Hypothalamus (tissue), 51 donors: ENCODE measurements around the gene CNOT1.

Experiments
- DNase-seq, 51 donors: peaks; one replicate each; lab custom pipeline; 2025; lab: John Stamatoyannopoulos, UW

The CNOT1 gene

DNA sequence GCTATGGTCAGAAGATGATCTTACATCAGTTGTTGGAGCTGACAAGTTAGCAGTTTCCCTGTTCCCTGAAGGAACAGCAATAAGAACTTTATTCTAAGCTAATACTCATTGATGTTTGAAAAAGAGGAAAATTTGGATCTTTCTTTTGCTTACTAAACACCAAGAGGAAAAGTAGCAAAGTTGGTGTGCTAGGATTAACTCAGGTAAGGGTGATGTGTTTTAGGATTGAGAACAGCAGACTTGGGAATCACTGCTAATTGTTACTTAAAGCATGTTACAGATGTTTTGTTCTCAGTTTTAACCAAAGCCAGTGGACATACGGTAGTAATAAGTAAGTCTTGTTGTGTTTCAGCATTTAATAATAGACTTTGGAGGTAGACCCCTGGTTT lies 110.7 kb downstream of the CNOT1 start:
- no peak for DNase-seq

GRCh38 chr16:58518083-58518979 lies 111.3 kb downstream of the CNOT1 start:
- no peak for DNase-seq

- no peak for DNase-seq
Observed at GRCh38 chr16:58516768-58517107, 112.9 kb downstream of the CNOT1 start.

GRCh38 chr16:58515871-58516767 lies 113.5 kb downstream of the CNOT1 start:
- DNase-seq, result peak in 1 of 51 donors; percentile 64

GRCh38 chr16:58515125-58515870 lies 114.3 kb downstream of the CNOT1 start, which contains the start of gene SETD6:
TSS of gene SETD6 (plus strand) at chr16:58515517. CDS start at chr16:58515538, 21 bp downstream.
- peak in 50 of 51 donors; percentile 46 to 93 (median 81) for DNase-seq

DNA sequence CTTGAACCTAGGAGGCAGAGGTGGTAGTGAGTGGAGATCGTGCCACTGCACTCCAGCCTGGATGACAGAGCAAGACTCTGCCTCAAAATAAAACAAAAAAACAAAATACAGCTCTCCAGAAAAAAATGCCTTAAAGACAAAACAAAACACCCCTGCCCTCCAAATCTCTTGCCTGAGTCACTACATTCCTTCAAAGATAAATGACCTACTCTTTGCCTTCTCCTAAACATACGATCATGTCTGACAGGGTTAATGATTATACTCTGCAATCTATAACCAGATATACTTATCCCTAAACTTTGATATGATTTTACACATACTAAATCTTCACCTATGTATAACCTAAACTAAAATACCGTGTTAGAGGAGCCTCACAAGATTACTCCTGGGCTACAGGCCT lies 115.8 kb downstream of the CNOT1 start:
- DNase-seq, result no peak

- peak in 38 of 51 donors; percentile 17 to 76 (median 50) for DNase-seq
Observed at GRCh38 chr16:58511933-58512815, 117.5 kb downstream of the CNOT1 start.

GRCh38 chr16:58510776-58511628 lies 118.6 kb downstream of the CNOT1 start:
- DNase-seq, result no peak

GRCh38 chr16:58510097-58510775 lies 119.4 kb downstream of the CNOT1 start:
- DNase-seq, result no peak

DNA sequence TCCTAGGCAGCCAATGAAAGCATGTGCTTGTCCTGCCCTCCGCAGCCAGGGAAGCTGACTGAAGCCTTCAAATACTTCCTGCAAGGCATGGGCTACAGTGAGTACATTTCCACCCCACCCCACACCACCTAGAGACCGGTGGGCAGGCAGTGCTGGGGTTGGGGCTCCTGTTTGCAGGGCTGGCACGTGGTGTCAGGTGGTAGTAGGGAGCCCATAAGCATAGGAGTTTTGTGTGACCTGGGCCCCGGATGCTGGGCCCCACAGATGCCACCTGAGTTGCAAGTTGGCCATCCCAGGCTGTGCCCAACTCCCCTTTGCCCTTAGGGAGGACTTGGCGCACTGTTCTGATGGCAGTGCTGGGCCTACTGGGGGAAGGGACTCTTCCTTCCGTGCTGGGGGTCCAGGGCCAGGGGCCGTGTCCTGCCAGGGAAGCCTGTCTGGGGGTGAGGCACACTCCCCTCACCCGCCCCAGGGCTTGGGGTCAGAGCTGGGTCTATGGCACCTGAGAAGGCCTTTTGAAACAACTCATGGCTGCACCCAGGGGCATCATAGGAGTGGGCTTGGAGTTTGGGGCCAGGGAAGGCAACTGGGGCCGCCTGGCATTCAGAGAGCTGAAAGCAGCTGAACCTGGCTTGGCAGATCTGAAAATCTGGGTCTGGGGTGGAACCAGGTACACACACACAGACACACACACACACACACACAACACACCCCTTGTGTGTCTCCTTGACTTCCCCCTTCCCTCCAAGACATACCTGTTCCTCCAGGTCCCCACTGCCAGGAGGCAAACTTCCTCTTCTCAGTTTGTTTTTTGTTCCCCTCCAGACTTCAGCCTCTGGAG lies 120.2 kb downstream of the CNOT1 start:
- DNase-seq, result no peak

- no peak for DNase-seq
Observed at GRCh38 chr16:58508671-58509251, 120.9 kb downstream of the CNOT1 start.

DNA sequence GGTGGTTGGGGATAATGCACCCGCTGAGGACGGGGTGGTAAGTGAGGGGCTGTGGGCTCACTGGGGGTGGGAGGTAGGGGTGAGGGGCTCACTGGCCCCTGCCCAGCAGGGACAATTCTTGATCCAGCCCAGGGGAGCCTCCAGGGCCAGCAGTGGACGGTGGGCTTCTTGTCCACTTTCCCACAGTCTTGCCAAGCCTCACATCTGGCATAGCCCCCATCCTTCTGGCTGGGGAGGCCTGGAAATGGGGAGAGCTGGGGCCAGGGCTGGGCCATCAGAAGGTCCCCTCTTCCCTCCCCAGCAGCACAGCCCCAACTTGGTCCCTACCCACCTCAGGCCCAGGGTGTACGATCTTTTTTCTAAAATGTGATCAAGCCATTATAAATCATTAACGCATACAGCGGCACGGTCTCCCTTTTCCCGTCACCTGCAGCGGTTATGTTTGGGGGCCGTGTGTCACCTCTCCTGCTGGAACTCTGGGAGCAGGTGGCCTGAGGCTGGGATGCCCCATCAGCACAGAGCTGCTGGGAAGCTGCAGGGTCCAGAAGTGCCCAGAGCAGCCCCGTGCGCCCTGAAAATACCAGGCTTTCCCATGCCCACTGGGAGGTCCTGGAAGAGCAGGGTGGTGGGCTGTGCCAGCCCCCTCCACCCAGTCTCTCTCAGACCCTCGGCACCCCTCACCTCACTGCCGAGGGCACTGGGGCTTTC lies 121.5 kb downstream of the CNOT1 start:
- no peak for DNase-seq

DNA sequence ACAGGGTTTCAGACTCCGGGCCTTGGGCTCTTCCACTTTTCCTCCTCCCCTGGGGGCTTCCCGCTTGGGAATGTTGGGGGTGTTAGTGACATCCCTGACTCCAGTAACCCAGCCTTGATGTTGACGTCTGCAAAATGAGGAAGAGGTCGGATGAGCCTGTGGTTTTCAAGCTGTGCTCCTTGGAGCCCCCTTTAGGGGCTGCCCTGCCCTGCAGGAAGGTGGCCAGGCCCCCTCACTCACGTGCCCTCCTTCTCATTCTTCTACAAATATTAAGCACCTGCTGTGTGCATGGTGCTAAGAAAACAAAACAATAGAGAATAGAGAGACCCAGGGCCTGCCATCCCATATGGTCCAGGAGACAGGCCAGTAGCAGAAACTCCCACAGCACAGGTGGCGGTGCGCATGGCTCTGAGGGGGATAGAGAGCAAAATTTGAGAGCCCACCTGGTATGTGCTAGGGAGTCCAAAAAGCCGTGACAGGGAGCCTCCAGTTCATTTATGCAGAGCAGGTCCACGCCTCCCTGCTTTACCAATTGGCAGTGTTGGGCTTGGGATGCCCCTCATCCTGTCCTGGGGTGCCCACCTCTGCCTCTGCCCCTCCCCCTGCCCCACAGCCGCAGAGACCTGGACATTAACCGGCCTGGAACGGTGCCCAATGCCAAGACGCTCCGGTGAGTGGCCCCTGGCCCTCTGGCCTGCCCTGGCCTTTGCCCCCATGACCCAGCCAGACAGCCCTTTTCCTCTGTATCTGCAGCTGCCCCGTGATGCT lies 122.2 kb downstream of the CNOT1 start:
- no peak for DNase-seq

DNA sequence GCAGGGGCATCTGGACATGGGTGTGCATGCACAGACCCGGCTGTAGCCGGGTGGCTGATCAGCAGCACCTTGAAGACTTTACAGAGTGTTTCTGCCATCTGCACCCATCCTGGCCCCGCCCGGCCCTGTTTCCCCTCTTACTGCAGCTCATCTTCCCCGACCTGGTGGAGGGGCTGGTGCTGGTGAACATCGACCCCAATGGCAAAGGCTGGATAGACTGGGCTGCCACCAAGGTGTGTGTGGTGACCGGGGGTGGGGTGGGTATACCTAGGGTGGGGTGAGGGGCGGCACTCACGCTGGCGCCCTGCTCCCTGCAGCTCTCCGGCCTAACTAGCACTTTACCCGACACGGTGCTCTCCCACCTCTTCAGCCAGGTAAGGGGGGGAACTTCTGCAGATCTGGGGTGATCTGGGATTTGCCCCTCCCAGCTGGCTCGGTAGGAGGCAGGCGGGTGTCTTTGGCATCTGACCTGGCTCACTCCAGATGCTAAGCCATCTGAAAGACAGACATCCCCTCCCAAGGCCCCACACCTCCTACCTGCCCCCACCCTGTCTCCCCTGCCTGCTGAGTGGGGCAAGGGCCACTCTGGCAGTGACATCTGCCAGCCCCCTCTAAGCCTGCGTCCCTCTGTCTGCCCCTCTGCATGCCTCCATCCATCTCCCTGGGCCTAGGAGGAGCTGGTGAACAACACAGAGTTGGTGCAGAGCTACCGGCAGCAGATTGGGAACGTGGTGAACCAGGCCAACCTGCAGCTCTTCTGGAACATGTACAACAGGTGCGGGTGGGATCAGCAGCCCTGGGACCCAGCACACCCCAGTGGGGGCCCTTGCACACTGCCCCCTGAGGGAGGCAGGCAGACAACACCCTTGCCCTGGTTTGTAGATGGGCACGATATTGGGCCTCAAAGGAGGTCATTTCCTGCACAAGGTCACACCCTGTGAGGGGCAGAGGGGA lies 123.1 kb downstream of the CNOT1 start:
- DNase-seq, result no peak
